GM21619 (cell line): ENCODE results near the gene THYN1.

Experiments
- ATAC-seq: cut with Tn5 transposase; IDR thresholded peaks from one replicate; pipeline ENCODE4 v1.9.1; 2021; ENCODE audit not compliant: unreplicated experiment

The THYN1 gene

GRCh38 chr11:134252346-134253187 is 585 bp downstream of the THYN1 start:
- peak; percentile 27 for ATAC-seq

- no peak for ATAC-seq
Measured at GRCh38 chr11:134250675-134251074, 2.5 kb downstream of the THYN1 start.

- no peak for ATAC-seq
Measured at GRCh38 chr11:134250246-134250645, 2.9 kb downstream of the THYN1 start.

GRCh38 chr11:134248910-134249480 is 4.2 kb downstream of the THYN1 start:
- no peak for ATAC-seq

- no peak for ATAC-seq
Measured at GRCh38 chr11:134246678-134247077, 6.5 kb downstream of the THYN1 start.

GRCh38 chr11:134246100-134246499 is 7.1 kb downstream of the THYN1 start:
- ATAC-seq = no peak

GRCh38 chr11:134245434-134245833 is 7.7 kb downstream of the THYN1 start:
- no peak for ATAC-seq

GRCh38 chr11:134244593-134244992 is 8.6 kb downstream of the THYN1 start:
- ATAC-seq = peak; percentile 96

- no peak for ATAC-seq
Measured at GRCh38 chr11:134243913-134244312, 9.2 kb downstream of the THYN1 start.

GRCh38 chr11:134242376-134242775 is 10.8 kb downstream of the THYN1 start:
- no peak for ATAC-seq

GRCh38 chr11:134240592-134240991 is 12.6 kb downstream of the THYN1 start:
- no peak for ATAC-seq

GRCh38 chr11:134238956-134239355 is 14.2 kb downstream of the THYN1 start:
- no peak for ATAC-seq

GRCh38 chr11:134237557-134237922 is 15.6 kb downstream of the THYN1 start:
- ATAC-seq = no peak

GRCh38 chr11:134236834-134237556 is 16.2 kb downstream of the THYN1 start:
- ATAC-seq = no peak

- no peak for ATAC-seq
Measured at GRCh38 chr11:134235399-134235798, 17.8 kb downstream of the THYN1 start.

GRCh38 chr11:134233729-134234179 is 19.4 kb downstream of the THYN1 start:
- ATAC-seq = no peak

GRCh38 chr11:134231958-134232659 is 21.0 kb downstream of the THYN1 start:
- no peak for ATAC-seq

GRCh38 chr11:134230339-134230738 is 22.8 kb downstream of the THYN1 start:
- ATAC-seq = no peak

GRCh38 chr11:134229126-134229790 is 23.9 kb downstream of the THYN1 start:
- no peak for ATAC-seq

- peak; percentile 55 for ATAC-seq
Measured at GRCh38 chr11:134228625-134229024, 24.5 kb downstream of the THYN1 start.
